Fibroblast of gingiva (primary cell): ENCODE results near the gene RIN1.
A peak's percentile ranks its signal among the peaks of the same experiment; 100 is the strongest.
"Not testable (repeated sequence)": the region's sequence is repeated elsewhere in the genome, so short reads cannot be mapped to it uniquely, and the experiment has no call there.

Experiments used
- DNase-seq: peaks from one replicate; pipeline ENCODE4 v3.0.0-alpha.2; 2011; ENCODE audit warnings: low read depth

Gene RIN1

GRCh38 chr11:66334605-66335442 is 1.4 kb downstream of the RIN1 start:
- DNase-seq: no peak

DNA sequence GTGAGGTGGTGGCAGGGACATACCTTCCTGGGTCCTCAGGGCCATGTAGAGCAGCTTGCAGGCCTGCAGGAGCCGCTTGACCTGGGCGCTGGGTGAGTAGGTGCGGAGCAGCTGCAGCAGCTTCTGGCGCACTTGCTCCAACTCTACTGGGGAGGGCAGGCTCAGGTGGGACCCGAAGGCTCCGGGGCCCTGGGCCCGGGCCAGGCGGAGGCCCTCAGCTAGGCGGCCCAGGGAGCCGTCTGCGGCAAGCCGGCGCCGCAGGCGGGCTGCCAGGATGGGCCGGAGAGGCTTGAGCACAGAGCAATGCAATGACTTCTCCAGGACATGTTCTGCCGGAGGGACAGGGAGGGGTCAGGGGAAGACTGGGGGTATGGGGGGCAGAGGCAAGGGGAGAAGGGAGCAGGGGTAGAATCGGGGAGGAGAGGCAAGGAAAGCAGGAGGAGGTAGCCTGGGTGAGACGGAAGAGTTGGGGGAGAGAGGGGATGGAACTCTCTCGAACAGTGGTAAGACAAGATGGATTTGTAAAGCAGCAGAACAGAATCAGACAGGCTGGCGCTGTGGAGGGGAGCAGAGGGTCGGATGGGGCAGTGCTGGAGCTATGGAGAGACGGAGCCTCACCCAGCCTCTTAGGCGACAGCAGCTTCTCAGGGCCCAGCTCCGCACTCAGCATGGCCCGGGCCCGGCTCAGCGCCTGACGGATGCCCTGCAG is 2.2 kb downstream of the RIN1 start:
- no peak for DNase-seq

GRCh38 chr11:66333220-66333877 is 2.9 kb downstream of the RIN1 start:
- no peak for DNase-seq

DNA sequence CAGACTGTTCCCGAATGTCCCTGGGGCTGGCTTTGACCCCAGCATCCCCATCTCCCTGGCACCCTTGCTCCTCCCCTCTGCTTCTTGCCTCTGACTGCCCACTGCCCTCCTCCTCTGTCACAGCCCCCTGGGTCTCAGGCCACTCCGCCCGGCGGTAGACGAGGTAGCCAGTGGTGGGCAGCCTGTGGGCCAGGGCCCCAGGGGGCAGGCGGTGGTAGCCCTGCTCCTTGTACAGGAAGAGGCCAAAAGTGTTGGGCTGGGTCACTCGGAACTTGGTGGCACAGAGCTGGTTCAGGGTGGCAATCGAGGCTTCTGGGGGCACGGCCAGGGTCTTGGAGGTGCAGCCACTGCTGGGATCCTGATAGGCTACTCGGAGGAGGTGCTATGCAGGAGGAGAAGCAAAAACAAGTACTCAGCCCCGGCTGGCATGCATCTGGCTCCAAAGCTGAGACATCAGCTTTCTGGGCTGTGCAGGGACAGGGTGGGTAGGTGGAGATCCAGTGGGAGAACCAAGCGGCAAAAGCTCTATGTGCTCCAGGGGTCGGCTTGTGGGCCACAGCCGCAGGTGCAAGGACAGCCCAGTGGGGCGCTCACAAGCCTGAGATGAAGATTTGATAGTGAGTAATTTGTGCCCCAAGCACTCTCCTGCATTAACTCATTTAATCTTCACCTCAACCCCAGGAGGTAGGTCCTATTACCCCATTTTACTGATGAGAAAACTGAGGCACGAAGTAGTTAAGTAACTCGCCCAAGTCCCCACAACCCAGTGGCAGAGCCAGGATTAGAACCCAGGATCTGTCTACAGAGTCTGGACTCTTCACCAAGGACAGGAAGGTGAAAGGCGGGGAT is 3.6 kb downstream of the RIN1 start:
- DNase-seq: no peak

- no peak for DNase-seq
Measured at GRCh38 chr11:66331542-66332370, 4.5 kb downstream of the RIN1 start.

GRCh38 chr11:66330931-66331330 is 5.3 kb downstream of the RIN1 start:
- DNase-seq: no peak

GRCh38 chr11:66329165-66329673 is 7.0 kb downstream of the RIN1 start:
- DNase-seq: no peak

GRCh38 chr11:66328302-66329144 is 7.7 kb downstream of the RIN1 start:
- peak; percentile 73 for DNase-seq

- DNase-seq: no peak
Measured at GRCh38 chr11:66328031-66328301, 8.3 kb downstream of the RIN1 start.

GRCh38 chr11:66327171-66328030 is 8.8 kb downstream of the RIN1 start:
- DNase-seq: peak; percentile 52

DNA sequence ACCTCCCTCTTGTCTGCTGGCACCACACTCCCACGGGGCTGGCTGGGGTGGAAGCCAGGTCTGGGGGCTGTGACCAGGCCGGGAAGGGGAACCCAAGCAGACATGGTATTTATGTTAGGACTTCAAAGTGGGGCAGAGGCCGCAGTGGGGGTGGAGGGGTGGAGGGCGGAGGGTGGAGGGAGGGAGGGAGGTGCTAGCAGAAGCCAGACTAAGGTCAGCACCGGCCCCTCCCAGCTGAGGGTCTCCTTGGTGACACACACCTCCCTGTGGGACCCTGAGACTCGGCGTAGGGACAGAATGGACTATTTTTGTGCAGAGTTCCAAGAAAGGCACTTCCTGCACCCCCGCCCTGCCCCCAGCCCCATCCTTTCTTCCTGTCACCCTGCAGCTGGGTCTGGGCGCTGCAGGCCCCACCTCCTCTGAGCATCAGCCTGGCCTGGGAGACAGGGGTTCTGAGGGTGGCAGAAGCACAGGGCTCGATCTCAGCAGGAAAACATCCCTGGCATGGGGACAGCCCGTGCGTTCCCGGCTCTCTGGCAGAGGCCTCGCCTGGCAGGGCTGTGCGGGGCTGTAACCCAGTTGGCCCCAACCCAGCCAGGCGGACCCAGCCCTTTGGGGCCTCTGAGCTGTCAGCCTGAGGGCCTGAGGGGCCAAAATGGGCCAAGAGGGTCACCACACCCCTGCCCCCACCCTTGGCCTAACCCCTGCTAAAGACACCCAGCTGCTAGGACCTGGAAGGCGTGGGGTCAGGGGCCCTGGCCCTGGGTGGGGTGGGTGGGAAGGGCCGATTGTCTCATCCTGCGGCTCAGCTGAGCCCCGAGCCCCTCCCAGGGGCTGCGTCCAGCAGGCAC is 9.7 kb downstream of the RIN1 start:
- peak; percentile 88 for DNase-seq

DNA sequence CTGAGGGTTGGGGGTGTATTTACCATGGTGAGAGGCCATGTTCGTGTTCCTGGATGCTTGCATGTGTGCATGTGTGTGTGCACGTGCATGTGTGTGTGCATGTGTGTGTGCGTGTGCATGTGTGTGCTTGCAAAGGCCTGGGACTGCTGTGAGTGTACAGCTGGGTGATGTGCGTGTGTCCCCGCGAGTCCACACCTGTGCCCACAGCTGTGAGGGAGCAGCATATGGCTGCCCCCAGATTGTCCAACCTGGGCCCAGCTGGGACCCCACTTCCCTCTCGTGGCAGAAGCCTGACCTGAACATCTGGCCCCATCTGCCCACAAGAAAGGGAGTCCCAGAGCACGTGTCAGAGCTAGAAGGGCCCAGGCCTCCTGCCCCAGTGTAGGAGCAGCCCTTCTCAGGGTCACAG is 11.0 kb downstream of the RIN1 start:
- no peak for DNase-seq

DNA sequence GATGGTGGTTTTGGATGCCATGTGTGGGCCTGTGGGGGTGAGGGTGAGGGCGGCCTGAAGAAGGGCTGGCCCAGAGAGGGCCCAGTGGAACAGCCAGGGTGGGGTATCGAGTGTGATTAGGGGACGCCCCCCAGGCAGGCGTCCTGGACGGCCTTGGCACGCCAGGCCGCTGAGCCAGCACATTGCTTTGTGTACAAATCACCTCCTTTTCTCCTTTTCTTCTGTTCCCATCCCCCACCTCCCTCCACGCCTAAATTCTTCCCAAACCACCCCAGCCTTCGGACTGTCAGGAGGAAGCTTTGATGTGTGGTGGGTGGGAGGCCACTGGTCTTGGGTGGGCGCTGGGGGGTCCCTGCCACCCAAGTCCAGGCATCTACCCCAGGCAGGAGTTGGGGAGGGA is 11.6 kb downstream of the RIN1 start:
- DNase-seq: peak; percentile 70

GRCh38 chr11:66323684-66324083 is 12.6 kb downstream of the RIN1 start:
- DNase-seq: no peak

DNA sequence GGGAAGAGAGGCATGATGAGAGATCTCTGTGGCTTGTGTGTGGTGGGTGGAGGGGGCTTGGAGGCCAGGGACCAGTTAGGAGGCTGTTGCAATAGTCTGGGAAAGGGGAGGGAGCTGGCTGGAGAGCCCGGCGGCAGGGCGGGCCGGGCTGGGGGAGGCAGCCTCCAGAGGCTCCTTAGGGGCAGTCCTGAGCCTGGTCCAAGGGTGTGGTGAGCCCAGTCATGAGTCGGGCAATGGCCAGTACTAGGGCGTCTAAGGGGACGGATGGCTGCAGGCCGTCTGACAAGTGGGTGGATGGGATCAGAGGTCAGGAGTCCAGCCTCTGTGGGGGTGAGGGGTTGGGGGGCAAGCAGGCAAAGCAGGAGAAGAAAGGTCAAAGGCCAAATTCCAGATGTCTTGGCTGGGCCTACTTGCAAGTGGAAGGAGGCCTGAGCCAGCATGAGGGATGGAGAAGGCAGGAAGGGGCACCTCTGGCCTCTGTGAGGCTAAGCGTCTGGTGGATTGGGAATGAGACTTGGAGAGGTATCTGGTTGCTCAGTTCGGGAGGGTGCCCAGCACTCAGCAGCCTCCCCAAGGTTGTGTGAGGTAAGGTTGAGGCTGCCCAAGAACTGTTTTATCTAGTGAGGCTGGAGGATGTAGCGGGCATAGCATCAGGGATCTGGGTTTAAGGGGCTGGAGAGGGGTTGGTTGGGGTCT is 13.4 kb downstream of the RIN1 start:
- peak; percentile 81 for DNase-seq

GRCh38 chr11:66321606-66322005 is 14.6 kb downstream of the RIN1 start:
- DNase-seq: peak; percentile 55

DNA sequence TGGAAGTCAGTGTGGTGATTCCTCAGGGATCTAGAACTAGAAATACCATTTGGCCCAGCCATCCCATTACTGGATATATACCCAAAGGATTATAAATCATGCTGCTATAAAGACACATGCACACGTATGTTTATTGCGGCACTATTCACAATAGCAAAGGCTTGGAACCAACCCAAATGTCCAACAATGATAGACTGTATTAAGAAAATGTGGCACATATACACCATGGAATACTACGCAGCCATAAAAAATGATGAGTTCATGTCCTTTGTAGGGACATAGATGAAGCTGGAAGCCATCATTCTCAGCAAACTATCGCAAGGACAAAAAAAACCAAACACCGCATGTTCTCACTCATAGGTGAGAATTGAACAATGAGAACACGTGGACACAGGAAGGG is 15.5 kb downstream of the RIN1 start:
- DNase-seq: not testable (repeated sequence)

DNA sequence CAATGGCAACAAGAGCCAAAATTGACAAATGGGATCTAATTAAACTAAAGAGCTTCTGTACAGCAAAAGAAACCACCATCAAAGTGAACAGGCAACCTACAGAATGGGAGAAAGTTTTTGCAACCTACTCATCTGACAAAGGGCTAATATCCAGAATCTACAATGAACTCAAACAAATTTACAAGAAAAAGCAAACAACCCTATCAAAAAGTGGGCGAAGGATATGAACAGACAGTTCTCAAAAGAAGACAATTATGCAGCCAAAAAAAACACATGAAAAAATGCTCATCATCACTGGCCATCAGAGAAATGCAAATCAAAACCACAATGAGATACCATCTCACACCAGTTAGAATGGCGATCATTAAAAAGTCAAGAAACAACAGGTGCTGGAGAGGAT is 15.9 kb downstream of the RIN1 start:
- DNase-seq: not testable (repeated sequence)
